HG03439 (cell line): ENCODE results near the gene MPHOSPH6.
"Not testable (repeated sequence)": the region's sequence is repeated elsewhere in the genome, so short reads cannot be mapped to it uniquely, and the experiment has no call there.

Source experiments
- ATAC-seq: cut with Tn5 transposase; IDR thresholded peaks from one replicate; pipeline ENCODE4 v1.9.1; 2021; ENCODE audit warnings: mild to moderate bottlenecking, moderate library complexity; ENCODE audit not compliant: unreplicated experiment

Gene MPHOSPH6

GRCh38 chr16:82169861-82170845 is at the start of gene MPHOSPH6:
MPHOSPH6 (minus strand) TSS chr16:82170224; CDS start chr16:82170175, 49 bp downstream.
- ATAC-seq: peak; percentile 95

- ATAC-seq: no peak
These were observed 49.3 kb upstream of the MPHOSPH6 start for GRCh38 chr16:82219298-82219697.

- ATAC-seq: not testable (repeated sequence)
These were observed 39.3 kb upstream of the MPHOSPH6 start for GRCh38 chr16:82209314-82209713.

GRCh38 chr16:82203198-82203597 is 33.2 kb upstream of the MPHOSPH6 start:
- no peak for ATAC-seq

GRCh38 chr16:82201926-82202325 is 31.9 kb upstream of the MPHOSPH6 start:
- ATAC-seq: no peak

GRCh38 chr16:82201351-82201750 is 31.3 kb upstream of the MPHOSPH6 start:
- ATAC-seq: no peak

- no peak for ATAC-seq
These were observed 29.2 kb upstream of the MPHOSPH6 start for GRCh38 chr16:82199209-82199608.

- no peak for ATAC-seq
These were observed 27.7 kb upstream of the MPHOSPH6 start for GRCh38 chr16:82197540-82198240.

- no peak for ATAC-seq
These were observed 26.0 kb upstream of the MPHOSPH6 start for GRCh38 chr16:82195917-82196494.

- ATAC-seq: no peak
These were observed 24.1 kb upstream of the MPHOSPH6 start for GRCh38 chr16:82194086-82194485.

- ATAC-seq: no peak
These were observed 22.6 kb upstream of the MPHOSPH6 start for GRCh38 chr16:82192665-82193064.

GRCh38 chr16:82190386-82190785 is 20.4 kb upstream of the MPHOSPH6 start:
- ATAC-seq: no peak

GRCh38 chr16:82187829-82188228 is 17.8 kb upstream of the MPHOSPH6 start:
- no peak for ATAC-seq

- ATAC-seq: no peak
These were observed 15.0 kb upstream of the MPHOSPH6 start for GRCh38 chr16:82185012-82185411.

- ATAC-seq: no peak
These were observed 14.2 kb upstream of the MPHOSPH6 start for GRCh38 chr16:82184213-82184612.

GRCh38 chr16:82183004-82183397 is 13.0 kb upstream of the MPHOSPH6 start:
- ATAC-seq: no peak

- no peak for ATAC-seq
These were observed 12.4 kb upstream of the MPHOSPH6 start for GRCh38 chr16:82182266-82183003.

GRCh38 chr16:82181461-82182185 is 11.6 kb upstream of the MPHOSPH6 start:
- ATAC-seq: no peak

GRCh38 chr16:82178352-82178751 is 8.3 kb upstream of the MPHOSPH6 start:
- ATAC-seq: no peak

- no peak for ATAC-seq
These were observed 7.5 kb upstream of the MPHOSPH6 start for GRCh38 chr16:82177555-82177954.
